Neuron (in vitro differentiated cells): ENCODE data around the gene TAF13.

Source experiments
- H2AFZ ChIP-seq: one replicate; pipeline ENCODE4 v1.6.1; 2013; ENCODE audit warnings: low read depth, mild to moderate bottlenecking, inconsistent platforms, low read length, moderate library complexity
- H3K27me3 ChIP-seq: one replicate; pipeline ENCODE4 v1.6.1; 2013; ENCODE audit warnings: low read length; ENCODE audit not compliant: insufficient read depth
- H3K36me3 ChIP-seq: one replicate; pipeline ENCODE4 v1.6.1; 2013; ENCODE audit warnings: low read length; ENCODE audit not compliant: insufficient read depth
- H3K4me1 ChIP-seq: one replicate; pipeline ENCODE4 v1.6.1; 2013; ENCODE audit warnings: low read length; ENCODE audit not compliant: insufficient read depth
- H3K4me3 ChIP-seq: 2 replicates; pipeline ENCODE4 v1.5.1; 2013; ENCODE audit warnings: mild to moderate bottlenecking, low read length, moderate library complexity
- H3K9me3 ChIP-seq: one replicate; pipeline ENCODE4 v1.6.1; 2013; ENCODE audit warnings: low read length

The TAF13 gene

DNA sequence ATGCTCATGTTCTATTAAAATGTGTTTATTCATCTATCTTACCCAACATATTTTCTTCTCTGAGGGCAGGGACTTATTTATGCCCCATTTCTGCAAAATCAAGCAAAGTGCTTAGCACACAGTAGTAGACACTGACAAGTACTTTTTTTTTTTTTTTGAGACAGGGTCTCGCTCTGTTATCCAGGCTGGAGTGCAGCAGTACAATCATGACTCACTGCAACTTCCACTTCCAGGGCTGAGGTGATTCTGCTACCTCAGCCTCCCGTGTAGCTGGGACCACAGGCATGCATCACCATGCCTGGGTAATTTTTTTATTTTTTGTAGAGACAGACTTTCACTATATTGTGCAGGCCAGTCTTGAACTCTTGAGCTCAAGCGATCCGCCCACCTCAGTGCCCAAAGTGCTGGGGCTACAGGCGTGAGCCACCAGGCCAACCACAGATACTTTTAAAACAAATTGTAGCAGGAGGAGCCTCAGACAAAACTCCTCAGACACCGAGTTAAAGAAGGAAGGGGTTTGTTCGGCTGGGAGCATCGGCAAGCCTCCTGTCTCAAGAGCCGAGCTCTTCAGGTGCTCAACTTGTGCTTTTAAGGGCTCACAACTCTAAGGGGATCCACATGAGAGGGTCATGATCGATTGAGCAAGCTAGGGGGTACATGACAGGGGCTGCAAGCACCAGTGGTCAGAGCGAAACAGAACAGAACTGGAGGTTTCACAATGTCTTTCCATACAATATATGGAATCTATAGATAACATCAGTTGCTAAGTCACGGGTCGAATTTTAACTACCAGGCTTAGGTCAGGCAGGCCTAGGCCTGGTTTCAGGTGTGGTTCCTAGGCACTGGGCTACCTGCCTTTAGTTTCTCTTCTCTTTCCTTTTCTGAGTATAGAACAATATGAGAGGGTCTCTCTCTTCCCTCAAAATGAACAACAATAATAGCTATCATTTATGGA is 9.0 kb upstream of the TAF13 start:
- no peaks in the 10 kb centered on the region for H3K9me3 ChIP-seq
- no peaks in the 10 kb centered on the region for H3K27me3 ChIP-seq
- no peak overlapping the region for H3K4me3 ChIP-seq
- peaks cover 27% of the 10 kb centered on the region for H3K4me1 ChIP-seq
- no peaks in the 10 kb centered on the region for H3K36me3 ChIP-seq
- peak overlapping the region; percentile 73 for H2AFZ ChIP-seq

DNA sequence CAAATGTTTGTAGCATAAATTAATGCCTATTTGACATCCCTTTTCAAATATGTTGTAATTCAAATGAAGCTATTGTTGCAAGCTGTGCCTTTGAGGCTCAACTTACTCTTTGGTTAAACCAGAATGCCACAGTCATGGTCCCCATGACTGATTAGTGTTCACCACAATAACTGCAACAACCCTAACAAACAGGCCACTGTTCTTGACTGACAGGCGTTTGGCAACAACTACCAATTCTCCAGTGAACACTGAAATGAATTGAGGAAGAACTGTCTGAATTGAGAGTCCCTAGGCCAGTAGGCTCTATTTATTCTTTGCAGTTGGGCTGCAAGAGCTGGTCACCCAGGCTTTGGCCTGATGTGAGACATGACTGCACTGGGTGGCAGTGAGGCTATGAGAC is 8.1 kb upstream of the TAF13 start:
- peak overlapping the region; percentile 73 for H2AFZ ChIP-seq
- no peaks in the 10 kb centered on the region for H3K36me3 ChIP-seq
- H3K4me3 ChIP-seq, result no peak overlapping the region
- no peaks in the 10 kb centered on the region for H3K9me3 ChIP-seq
- no peaks in the 10 kb centered on the region for H3K27me3 ChIP-seq
- H3K4me1 ChIP-seq, result peaks cover 27% of the 10 kb centered on the region

GRCh38 chr1:109083501-109083900 is 7.7 kb upstream of the TAF13 start:
- H3K9me3 ChIP-seq, result no peaks in the 10 kb centered on the region
- H2AFZ ChIP-seq, result peak overlapping the region; percentile 73
- peaks cover 27% of the 10 kb centered on the region for H3K4me1 ChIP-seq
- H3K4me3 ChIP-seq, result no peak overlapping the region
- H3K36me3 ChIP-seq, result no peaks in the 10 kb centered on the region
- H3K27me3 ChIP-seq, result no peaks in the 10 kb centered on the region

- Histone ChIP-seq H3K9me3 (no peaks in the 10 kb centered on the region), H3K4me3 (no peak overlapping the region), H3K27me3 (no peaks in the 10 kb centered on the region), H3K4me1 (peaks cover 27% of the 10 kb centered on the region), H2AFZ (no peak overlapping the region), H3K36me3 (no peaks in the 10 kb centered on the region)
Observed at GRCh38 chr1:109080441-109081082, 4.8 kb upstream of the TAF13 start.

DNA sequence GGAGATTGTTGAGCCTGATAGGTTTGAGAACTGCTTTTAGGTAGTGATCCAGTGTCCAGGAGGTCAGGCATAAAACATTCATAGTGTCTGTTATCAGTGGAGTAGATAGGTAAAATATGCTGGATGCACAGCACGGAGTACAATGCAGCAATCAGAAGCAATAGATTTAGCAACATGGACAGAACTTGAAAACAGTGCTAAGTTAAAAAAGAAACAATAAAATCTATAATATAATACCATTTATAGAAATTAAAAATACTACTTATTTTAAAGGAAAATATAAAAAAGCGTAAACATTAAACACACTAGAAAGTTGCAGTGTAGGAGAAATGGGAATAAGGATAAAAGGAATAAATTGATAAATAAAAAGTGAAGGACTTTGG is 3.4 kb upstream of the TAF13 start:
- Histone ChIP-seq H3K9me3 (no peaks in the 10 kb centered on the region), H3K4me1 (peaks cover 25% of the 10 kb centered on the region), H3K4me3 (no peak overlapping the region), H3K27me3 (no peaks in the 10 kb centered on the region), H2AFZ (no peak overlapping the region), H3K36me3 (no peaks in the 10 kb centered on the region)

DNA sequence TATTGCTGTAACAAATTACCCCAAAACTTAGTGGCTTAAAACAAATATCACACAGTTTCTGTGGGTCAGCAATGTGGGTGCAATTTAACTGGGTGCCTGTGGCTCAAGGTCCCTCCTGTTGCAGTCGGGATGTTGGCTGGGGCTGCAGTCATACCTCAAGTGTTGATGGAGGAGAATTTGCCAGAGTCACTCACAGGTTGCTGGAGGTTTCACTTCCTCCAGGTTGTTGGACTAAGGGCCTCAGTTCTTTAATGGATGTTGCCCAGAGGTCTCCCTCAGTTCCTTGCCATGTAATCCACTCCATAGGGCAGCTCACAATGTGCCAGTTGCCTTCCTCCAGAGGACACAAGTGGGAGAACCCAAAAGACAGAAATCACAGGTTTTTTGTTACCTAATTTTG is 2.5 kb upstream of the TAF13 start:
- Histone ChIP-seq H3K4me3 (no peak overlapping the region), H2AFZ (no peak overlapping the region), H3K4me1 (peaks cover 17% of the 10 kb centered on the region), H3K27me3 (no peaks in the 10 kb centered on the region), H3K36me3 (no peaks in the 10 kb centered on the region), H3K9me3 (no peaks in the 10 kb centered on the region)

DNA sequence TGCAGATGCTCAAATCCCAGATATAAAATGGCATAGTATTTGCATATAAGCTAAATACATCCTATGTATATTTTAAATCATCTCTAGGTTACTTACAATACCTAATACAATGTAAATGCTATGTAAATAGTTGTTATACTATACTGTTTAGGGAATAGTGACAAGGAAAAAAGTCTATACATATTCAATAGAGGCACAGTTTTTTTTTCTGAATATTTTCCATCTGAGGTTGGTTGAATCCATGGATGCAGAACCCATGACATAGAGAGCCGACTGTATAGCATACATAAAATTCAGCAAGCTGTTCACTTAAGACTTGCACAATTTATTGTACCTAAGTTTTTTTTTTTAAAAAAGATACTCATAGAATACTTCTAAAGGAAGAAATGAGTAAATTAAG is 6.5 kb downstream of the TAF13 start:
- peaks cover 28% of the 10 kb centered on the region for H3K36me3 ChIP-seq
- H3K4me1 ChIP-seq, result no peaks in the 10 kb centered on the region
- no peak overlapping the region for H2AFZ ChIP-seq
- H3K9me3 ChIP-seq, result no peaks in the 10 kb centered on the region
- H3K27me3 ChIP-seq, result no peaks in the 10 kb centered on the region
- H3K4me3 ChIP-seq, result no peak overlapping the region

- Histone ChIP-seq H3K9me3 (no peaks in the 10 kb centered on the region), H3K36me3 (peaks cover 34% of the 10 kb centered on the region), H3K27me3 (no peaks in the 10 kb centered on the region), H2AFZ (no peak overlapping the region), H3K4me1 (no peaks in the 10 kb centered on the region), H3K4me3 (no peak overlapping the region)
Observed at GRCh38 chr1:109067883-109068282, 7.9 kb downstream of the TAF13 start.

GRCh38 chr1:109065137-109065536 is 10.7 kb downstream of the TAF13 start:
- Histone ChIP-seq H3K36me3 (peaks cover 33% of the 10 kb centered on the region), H3K4me3 (no peak overlapping the region), H3K27me3 (no peaks in the 10 kb centered on the region), H3K4me1 (no peaks in the 10 kb centered on the region), H3K9me3 (no peaks in the 10 kb centered on the region), H2AFZ (no peak overlapping the region)

GRCh38 chr1:109061183-109061582 is 14.6 kb downstream of the TAF13 start:
- H2AFZ ChIP-seq, result no peak overlapping the region
- no peaks in the 10 kb centered on the region for H3K4me1 ChIP-seq
- H3K36me3 ChIP-seq, result peaks cover 19% of the 10 kb centered on the region
- no peaks in the 10 kb centered on the region for H3K9me3 ChIP-seq
- H3K4me3 ChIP-seq, result no peak overlapping the region
- no peaks in the 10 kb centered on the region for H3K27me3 ChIP-seq

DNA sequence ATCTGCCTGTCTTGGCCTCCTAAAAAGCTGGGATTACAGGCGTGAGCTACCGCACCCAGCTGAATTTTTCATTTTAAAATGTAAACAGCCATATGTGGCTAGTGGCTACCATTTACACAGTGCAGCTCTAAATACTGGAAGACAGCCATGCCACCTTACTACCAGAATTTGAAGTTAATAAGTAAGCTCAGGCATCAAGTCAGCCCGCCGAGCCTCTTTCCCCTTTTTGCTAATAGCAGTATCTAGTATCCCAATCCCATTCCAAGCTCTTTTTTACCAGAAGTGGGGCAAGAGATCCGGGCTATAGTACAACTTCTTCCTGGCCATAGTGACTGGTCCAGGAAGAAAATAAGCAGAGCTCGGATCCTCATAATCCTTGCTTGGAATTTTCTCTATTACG is 15.1 kb downstream of the TAF13 start:
- Histone ChIP-seq H3K9me3 (no peaks in the 10 kb centered on the region), H3K27me3 (no peaks in the 10 kb centered on the region), H2AFZ (no peak overlapping the region), H3K4me3 (no peak overlapping the region), H3K4me1 (no peaks in the 10 kb centered on the region), H3K36me3 (peaks cover 19% of the 10 kb centered on the region)

DNA sequence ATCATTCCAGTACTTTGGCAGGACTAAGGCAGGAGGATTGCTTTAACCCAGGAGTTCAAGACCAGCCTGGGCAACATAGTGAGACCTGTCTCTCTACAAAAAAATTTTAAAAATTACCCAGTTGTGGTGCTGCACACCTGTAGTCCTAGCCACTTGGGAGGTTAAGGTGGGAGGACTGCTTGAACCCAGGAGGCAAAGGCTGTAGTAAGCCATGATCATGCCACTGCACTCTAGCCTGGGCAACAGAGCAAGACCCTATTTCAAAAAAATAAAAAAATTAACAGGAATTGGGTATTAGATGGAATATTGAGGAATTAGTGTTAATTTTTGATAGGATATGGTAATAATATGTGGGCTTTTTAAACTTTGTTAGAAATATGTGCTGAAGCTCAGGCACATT is 16.8 kb downstream of the TAF13 start:
- Histone ChIP-seq H3K27me3 (no peaks in the 10 kb centered on the region), H3K4me3 (no peak overlapping the region), H3K9me3 (no peaks in the 10 kb centered on the region), H3K4me1 (no peaks in the 10 kb centered on the region), H2AFZ (no peak overlapping the region), H3K36me3 (peaks cover 9% of the 10 kb centered on the region)

DNA sequence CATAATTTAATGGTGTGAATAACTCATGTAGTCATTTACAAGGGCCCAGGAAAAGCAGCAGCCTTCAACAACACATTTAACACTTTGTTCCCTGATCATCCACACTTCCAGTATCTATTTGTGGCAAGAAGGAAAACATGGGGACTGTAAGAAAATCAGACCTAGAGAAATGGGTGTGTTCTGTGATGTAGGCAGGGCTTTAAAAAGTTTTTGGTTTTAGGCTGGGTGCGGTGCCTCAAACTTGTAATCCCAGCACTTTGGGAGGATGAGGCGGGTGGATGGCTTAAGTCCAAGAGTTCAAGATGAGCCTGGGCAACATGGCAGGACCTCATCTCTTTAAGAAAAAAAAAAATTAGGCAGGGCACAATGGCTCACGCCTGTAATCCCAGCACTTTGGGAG is 19.7 kb downstream of the TAF13 start:
- no peak overlapping the region for H2AFZ ChIP-seq
- H3K4me3 ChIP-seq, result no peak overlapping the region
- no peaks in the 10 kb centered on the region for H3K27me3 ChIP-seq
- no peaks in the 10 kb centered on the region for H3K36me3 ChIP-seq
- no peaks in the 10 kb centered on the region for H3K9me3 ChIP-seq
- no peaks in the 10 kb centered on the region for H3K4me1 ChIP-seq
